Limb (tissue), 2 donors: ENCODE data around the gene CXXC5.
"Not testable (repeated sequence)": the region's sequence is repeated elsewhere in the genome, so short reads cannot be mapped to it uniquely, and the experiment has no call there.

Source experiments
- DNase-seq, 2 donors: peaks; one replicate each; pipeline ENCODE4 v3.0.0-alpha.2; 2016; ENCODE audit errors: extremely low spot score in 2 of 2

CXXC5 gene

DNA sequence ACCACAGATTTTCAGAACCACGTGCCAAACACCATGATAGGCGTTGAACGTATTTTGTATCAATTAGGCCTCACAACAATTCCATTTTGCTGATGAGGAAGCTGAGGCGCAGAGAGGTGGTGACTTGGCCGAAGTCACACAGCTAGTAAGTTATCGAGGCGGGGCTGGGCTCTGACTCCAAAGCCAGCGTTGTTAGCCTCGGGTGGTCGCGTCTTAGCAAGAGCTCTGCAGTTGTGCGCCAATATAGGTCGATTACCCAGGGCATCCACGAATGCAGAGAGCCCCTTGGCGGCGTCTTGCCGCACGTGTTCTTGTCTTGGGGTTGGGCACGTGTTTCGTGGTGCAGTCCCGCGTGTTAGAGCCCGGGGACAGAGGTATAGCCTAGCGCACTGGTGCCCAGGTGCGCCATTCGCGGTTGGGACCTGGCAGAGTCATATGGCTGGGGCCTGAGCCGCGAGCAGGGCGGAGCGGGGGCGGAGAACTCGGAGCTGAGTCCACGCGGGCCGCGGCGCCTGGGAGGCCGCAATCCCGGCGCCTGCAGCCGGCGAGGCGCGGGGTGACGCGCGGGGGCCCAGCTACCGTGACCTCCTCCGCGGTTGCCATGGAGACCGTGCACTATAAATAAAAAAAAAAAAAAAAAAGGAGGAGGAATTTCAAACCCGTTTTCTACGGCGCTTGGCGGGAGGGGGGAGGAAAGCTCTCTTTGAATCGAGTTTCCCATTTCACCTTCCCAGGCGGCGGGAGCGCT lies 62.3 kb downstream of the CXXC5 start:
- DNase-seq = peak in 1 of 2 donors; percentile 70

DNA sequence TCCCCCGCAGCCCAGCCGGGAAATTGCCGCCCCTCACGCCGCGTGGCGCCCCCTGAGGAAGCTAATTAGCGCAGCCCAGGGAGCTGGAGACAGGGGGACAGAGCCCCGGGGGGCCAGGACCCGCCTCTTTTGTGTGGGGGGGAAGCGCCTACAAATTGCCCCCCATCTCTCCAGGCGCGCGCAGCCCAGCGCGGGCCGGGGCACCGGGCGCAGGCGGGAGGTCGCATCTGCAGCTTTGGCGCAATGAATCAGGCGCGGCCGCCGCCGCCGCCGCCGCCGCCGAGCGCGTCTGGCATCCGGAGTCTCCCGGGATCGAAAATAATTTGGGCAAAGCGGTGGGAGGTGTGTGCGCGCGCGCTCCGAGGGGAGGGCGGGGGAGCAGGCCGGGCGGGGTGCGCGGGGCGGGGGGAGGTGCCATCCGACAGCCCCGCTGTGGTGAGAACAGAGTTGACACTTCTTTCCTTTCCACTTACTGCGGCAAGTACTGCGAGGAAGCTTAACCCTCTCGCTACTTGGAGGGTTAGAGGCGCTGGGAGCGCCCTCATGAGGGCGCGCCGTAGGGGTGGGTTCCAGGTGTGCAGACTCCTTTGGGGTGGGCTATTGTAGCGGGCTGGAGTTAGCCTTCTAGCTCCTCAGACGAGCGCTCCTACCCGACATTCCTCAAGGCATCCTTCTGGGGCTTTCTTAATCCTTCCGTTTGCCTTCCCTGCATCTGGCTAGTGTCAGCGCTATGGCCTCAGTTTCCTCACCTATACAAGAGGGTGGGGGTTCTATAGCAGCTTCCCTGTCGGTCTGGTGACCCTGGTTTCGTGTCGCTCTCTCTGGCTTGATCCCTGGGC lies 63.1 kb downstream of the CXXC5 start:
- DNase-seq = peak in 1 of 2 donors; percentile 86

GRCh38 chr5:139711906-139712224 lies 63.7 kb downstream of the CXXC5 start:
- DNase-seq = peak in 1 of 2 donors; percentile 73

GRCh38 chr5:139712412-139712811 lies 64.3 kb downstream of the CXXC5 start:
- no peak for DNase-seq

DNA sequence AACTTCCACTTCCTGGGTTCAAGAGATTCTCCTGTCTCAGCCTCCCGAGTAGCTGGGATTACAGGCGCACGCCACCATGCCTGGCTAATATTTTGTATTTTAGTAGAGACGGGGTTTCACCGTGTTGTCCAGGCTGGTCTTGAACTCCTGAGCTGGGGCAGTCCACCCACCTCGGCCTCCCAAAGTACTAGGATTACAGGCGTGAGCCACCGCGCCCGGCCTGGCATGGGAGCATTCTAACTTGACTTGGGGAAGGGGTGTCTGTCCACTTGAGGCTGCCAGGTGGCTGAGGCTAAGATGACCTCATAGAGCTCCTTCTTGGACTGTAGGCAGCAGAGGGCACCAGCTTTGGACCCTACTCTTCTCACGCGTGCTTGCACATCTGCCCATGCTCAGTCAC lies 65.7 kb downstream of the CXXC5 start:
- not testable (repeated sequence) for DNase-seq

- DNase-seq = no peak
Observed at GRCh38 chr5:139717221-139717620, 69.1 kb downstream of the CXXC5 start.

DNA sequence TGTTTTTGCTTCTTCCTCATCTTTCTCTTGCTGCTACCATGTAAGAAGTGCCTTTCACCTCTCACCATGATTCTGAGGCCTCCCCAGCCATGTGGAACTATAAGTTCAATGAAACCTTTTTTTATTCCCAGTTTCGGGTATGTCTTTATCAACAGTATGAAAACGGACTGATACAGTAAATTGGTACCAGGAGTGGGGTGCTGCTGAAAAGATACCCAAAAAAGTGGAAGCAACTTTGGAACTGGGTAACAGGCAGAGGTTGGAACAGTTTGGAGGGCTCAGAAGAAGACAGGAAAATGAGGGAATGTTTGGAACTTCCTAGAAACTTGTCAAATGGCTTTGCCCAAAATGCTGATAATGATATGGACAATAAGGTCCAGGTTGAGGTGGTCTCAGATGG lies 70.3 kb downstream of the CXXC5 start:
- DNase-seq = not testable (repeated sequence)

GRCh38 chr5:139719970-139720369 lies 71.8 kb downstream of the CXXC5 start:
- not testable (repeated sequence) for DNase-seq

DNA sequence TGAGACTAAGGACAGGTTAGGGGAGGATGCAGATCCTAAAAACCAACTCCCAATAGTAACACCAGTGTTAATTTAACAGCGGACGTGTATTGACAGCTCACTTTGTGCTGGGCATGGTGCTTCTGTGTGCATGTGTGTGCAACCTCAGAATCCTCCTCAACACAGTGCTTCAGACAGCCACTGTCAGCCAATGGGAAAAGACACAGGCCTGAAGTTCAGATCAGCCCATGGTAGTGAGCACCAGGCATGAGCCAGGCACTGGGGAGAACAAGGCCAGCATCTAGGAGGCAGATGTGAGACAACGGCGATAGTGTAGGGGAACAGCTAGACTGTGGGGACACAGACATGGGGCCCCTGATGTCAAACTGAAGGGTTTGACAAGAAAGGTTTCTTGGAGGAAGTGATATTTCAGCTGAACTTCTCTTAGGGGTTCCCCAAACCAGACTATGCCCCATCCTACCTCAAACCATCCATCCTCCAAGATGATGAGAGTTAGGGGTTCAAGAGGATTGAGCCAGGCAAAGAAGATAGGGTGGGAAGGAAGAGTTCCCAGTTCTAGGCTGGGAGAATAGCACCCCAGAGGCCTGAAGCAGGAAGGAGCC lies 75.9 kb downstream of the CXXC5 start:
- DNase-seq = no peak

DNA sequence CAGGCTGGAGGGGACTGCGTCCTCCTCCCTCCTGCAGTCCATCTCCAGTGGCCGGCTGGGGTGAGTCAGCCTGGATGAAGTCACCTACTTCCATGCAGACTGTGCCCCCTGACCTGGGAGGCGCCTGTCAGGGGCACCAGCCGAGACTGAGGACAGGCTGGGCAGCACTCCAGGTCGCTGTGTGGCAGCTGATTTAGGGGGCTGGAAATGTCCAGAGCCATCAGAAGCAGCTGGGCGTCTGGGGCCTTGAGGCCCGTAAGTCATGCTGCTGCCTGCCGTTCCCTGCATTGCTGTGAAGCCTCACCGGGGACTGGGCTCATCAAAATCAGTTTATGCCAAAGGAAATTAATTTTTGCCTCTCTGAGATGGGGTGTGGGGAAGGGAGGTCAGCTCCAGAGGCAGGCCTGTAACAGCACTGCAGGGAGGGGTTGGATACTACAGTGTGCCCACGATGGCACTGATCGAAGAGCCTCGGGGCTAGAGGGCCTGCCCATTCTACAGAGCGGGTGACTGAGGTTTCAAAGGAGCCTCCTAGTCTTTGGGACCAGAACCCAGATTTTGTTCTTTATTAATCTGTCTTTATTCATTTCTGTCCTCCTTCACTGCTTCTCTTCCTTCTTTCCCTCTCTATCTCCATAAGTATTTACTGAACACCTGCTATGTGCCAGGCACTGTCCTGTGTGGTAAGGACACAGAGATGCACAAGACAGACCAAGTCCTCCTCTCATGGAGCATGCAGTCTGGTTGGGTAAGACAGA lies 77.1 kb downstream of the CXXC5 start:
- no peak for DNase-seq

DNA sequence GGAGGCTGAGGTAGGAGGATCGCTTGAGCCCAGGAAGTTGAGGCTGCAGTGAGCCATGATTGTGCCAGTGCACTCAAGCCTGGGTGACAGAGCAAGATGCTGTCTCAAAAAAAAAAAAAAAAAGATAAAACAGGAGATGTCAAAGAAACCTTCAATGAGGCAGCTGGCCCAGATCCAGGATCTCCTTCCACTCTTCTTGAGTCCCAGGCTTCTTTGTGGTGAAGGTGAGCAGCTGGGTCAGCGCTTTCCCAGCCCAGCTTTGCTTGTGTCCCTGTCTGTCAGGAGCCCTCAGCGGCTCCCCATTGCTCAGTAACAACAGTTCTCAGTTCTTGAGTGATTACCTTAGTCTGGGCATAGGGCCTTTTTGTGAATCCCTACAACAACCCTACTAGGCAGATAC lies 78.1 kb downstream of the CXXC5 start:
- DNase-seq = no peak

GRCh38 chr5:139727615-139728014 lies 79.5 kb downstream of the CXXC5 start:
- DNase-seq = not testable (repeated sequence)

DNA sequence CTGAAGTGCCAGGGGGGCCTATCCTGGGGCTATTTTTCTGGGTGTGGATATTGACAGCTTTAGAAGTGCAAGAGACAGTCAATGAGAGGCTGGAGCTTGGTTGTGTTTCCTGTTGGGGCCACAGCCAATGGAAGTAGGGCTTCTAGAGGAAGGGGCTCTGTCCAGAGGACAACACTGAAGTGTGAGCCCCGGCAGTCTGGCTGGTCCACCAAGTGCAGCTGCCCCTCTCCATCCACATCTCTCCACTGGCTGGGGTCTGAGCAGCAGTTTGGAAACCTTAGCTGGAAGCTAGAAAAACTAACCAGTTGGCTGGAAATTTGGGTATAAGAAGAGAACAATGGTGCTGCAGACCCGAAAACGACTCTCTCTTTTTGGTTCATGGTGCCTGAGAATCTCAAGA lies 83.1 kb downstream of the CXXC5 start:
- no peak for DNase-seq

GRCh38 chr5:139732019-139732418 lies 83.9 kb downstream of the CXXC5 start:
- no peak for DNase-seq

- DNase-seq = no peak
Observed at GRCh38 chr5:139733010-139733688, 85.0 kb downstream of the CXXC5 start.
